HG03520 (cell line): ENCODE results near the gene SLC18B1.
A peak's percentile ranks its signal among the peaks of the same experiment; 100 is the strongest.

Experiments used
- ATAC-seq: cut with Tn5 transposase; IDR thresholded peaks from one replicate; pipeline ENCODE4 v1.9.1; 2021; ENCODE audit warnings: mild to moderate bottlenecking, moderate library complexity; ENCODE audit not compliant: unreplicated experiment

Gene SLC18B1

GRCh38 chr6:132797951-132798868 lies at the start of gene SLC18B1:
SLC18B1 (minus strand) TSS chr6:132798637; CDS start chr6:132798456, 181 bp downstream.
- peak; percentile 38 for ATAC-seq

- no peak for ATAC-seq
Observed at GRCh38 chr6:132843316-132844035, 45.0 kb upstream of the SLC18B1 start.

- no peak for ATAC-seq
Observed at GRCh38 chr6:132841966-132842365, 43.5 kb upstream of the SLC18B1 start.

- ATAC-seq: no peak
Observed at GRCh38 chr6:132832891-132833290, 34.5 kb upstream of the SLC18B1 start.

- ATAC-seq: no peak
Observed at GRCh38 chr6:132830334-132830751, 31.9 kb upstream of the SLC18B1 start.

- ATAC-seq: no peak
Observed at GRCh38 chr6:132820629-132821381, 22.4 kb upstream of the SLC18B1 start.

- no peak for ATAC-seq
Observed at GRCh38 chr6:132819405-132820161, 21.1 kb upstream of the SLC18B1 start.

- ATAC-seq: no peak
Observed at GRCh38 chr6:132818404-132819359, 20.2 kb upstream of the SLC18B1 start.

GRCh38 chr6:132817554-132818403 lies 19.3 kb upstream of the SLC18B1 start:
- no peak for ATAC-seq

GRCh38 chr6:132816660-132817059 lies 18.2 kb upstream of the SLC18B1 start:
- no peak for ATAC-seq

- peak; percentile 11 for ATAC-seq
Observed at GRCh38 chr6:132814716-132815570, 16.5 kb upstream of the SLC18B1 start.

GRCh38 chr6:132813173-132813856 lies 14.9 kb upstream of the SLC18B1 start:
- ATAC-seq: peak; percentile 30

GRCh38 chr6:132812756-132813172 lies 14.3 kb upstream of the SLC18B1 start:
- ATAC-seq: peak; percentile 5

- no peak for ATAC-seq
Observed at GRCh38 chr6:132812255-132812732, 13.9 kb upstream of the SLC18B1 start.

- no peak for ATAC-seq
Observed at GRCh38 chr6:132811276-132811675, 12.8 kb upstream of the SLC18B1 start.

- no peak for ATAC-seq
Observed at GRCh38 chr6:132805548-132805947, 7.1 kb upstream of the SLC18B1 start.

GRCh38 chr6:132804251-132804650 lies 5.8 kb upstream of the SLC18B1 start:
- no peak for ATAC-seq
